Measurements from ENCODE around the gene RTN3. TPM values are rescaled to one million over a fixed set of nuclear protein-coding genes. Genes with fewer than 3 reads are reported as not detected.

RTN3 gene
- total and polyA plus RNA-seq, 8 donors, result 95.3 to 145 (median 115) TPM

GRCh38 chr11:63694596-63694995 lies 13.3 kb downstream of the RTN3 start:
- Histone ChIP-seq H3K4me1 (peaks cover 5 to 36% of the 10 kb centered on the region in 2 donors), H3K4me3 (no peak overlapping the region), H3K9me3 (no peaks in the 10 kb centered on the region), H3K27ac (no peak overlapping the region), H3K36me3 (no peaks in the 10 kb centered on the region), H3K27me3 (no peaks in the 10 kb centered on the region)
- DNase-seq (no peak), ATAC-seq (no peak)
- intact Hi-C loops (cut with DNase I), result no loop called here
- no peak for TF ChIP-seq CTCF (IDR thresholded peaks at IDR 0.05)

GRCh38 chr11:63698976-63699733 lies 17.9 kb downstream of the RTN3 start:
- intact Hi-C loops (cut with DNase I), result no loop called here
- Histone ChIP-seq H3K4me3 (no peak overlapping the region), H3K4me1 (peaks cover 8 to 22% of the 10 kb centered on the region in 2 donors), H3K9me3 (no peaks in the 10 kb centered on the region), H3K27me3 (no peaks in the 10 kb centered on the region), H3K36me3 (no peaks in the 10 kb centered on the region), H3K27ac (no peak overlapping the region)
- ATAC-seq, result peak; percentile 81
- TF ChIP-seq CTCF (IDR thresholded peaks at IDR 0.05), result no peak
- DNase-seq, result no peak

GRCh38 chr11:63699896-63700295 lies 18.6 kb downstream of the RTN3 start:
- ATAC-seq (peak; percentile 43), DNase-seq (no peak)
- Histone ChIP-seq H3K4me1 (peaks cover 8 to 15% of the 10 kb centered on the region in 2 donors), H3K9me3 (no peaks in the 10 kb centered on the region), H3K27ac (no peak overlapping the region), H3K4me3 (no peak overlapping the region), H3K27me3 (no peaks in the 10 kb centered on the region), H3K36me3 (no peaks in the 10 kb centered on the region)
- TF ChIP-seq CTCF (IDR thresholded peaks at IDR 0.05), result no peak
- intact Hi-C loops (cut with DNase I), result no loop called here

GRCh38 chr11:63705526-63705925 lies 24.2 kb downstream of the RTN3 start:
- H3K4me1 ChIP-seq, result peaks cover 0 to 24% of the 10 kb centered on the region in 2 donors
- H3K27me3 ChIP-seq, result no peaks in the 10 kb centered on the region
- no peak overlapping the region for H3K27ac ChIP-seq
- intact Hi-C loops (cut with DNase I), result no loop called here
- H3K9me3 ChIP-seq, result no peaks in the 10 kb centered on the region
- no peak overlapping the region for H3K4me3 ChIP-seq
- no peak for TF ChIP-seq CTCF (IDR thresholded peaks at IDR 0.05)
- DNase-seq, result no peak
- no peak for ATAC-seq
- no peaks in the 10 kb centered on the region for H3K36me3 ChIP-seq

GRCh38 chr11:63708764-63709163 lies 27.5 kb downstream of the RTN3 start:
- no peaks in the 10 kb centered on the region for H3K9me3 ChIP-seq
- H3K27ac ChIP-seq, result no peak overlapping the region
- TF ChIP-seq CTCF (IDR thresholded peaks at IDR 0.05), result no peak
- DNase-seq, result no peak
- intact Hi-C loops (cut with DNase I), result no loop called here
- ATAC-seq, result no peak
- no peaks in the 10 kb centered on the region for H3K36me3 ChIP-seq
- no peaks in the 10 kb centered on the region for H3K27me3 ChIP-seq
- no peak overlapping the region for H3K4me3 ChIP-seq
- H3K4me1 ChIP-seq, result peaks cover 0 to 26% of the 10 kb centered on the region in 2 donors
